Testis (tissue), 2 donors: ENCODE measurements around the gene RGS3.

ENCODE experiments used
- POLR2A ChIP-seq: fragments of 450-650 bp; IDR thresholded peaks from one replicate; pipeline ENCODE4 v1.6.1; 2017; ENCODE audit warnings: antibody characterized with exemption, mild to moderate bottlenecking, moderate library complexity
- TF ChIP-seq, protein P1 (sequence below), 3 experiments: fragments of 450-650 bp in 2 of 3; fragments of 200-600 bp in 1 of 3; sonication (generic) in 1 of 3; IDR thresholded peaks; one replicate each; pipeline ENCODE4 v1.5.1; 2016 to 2019; ENCODE audit warnings: antibody characterized with exemption in 3 of 3, mild to moderate bottlenecking in 2 of 3, moderate library complexity in 1 of 3

DNA sequence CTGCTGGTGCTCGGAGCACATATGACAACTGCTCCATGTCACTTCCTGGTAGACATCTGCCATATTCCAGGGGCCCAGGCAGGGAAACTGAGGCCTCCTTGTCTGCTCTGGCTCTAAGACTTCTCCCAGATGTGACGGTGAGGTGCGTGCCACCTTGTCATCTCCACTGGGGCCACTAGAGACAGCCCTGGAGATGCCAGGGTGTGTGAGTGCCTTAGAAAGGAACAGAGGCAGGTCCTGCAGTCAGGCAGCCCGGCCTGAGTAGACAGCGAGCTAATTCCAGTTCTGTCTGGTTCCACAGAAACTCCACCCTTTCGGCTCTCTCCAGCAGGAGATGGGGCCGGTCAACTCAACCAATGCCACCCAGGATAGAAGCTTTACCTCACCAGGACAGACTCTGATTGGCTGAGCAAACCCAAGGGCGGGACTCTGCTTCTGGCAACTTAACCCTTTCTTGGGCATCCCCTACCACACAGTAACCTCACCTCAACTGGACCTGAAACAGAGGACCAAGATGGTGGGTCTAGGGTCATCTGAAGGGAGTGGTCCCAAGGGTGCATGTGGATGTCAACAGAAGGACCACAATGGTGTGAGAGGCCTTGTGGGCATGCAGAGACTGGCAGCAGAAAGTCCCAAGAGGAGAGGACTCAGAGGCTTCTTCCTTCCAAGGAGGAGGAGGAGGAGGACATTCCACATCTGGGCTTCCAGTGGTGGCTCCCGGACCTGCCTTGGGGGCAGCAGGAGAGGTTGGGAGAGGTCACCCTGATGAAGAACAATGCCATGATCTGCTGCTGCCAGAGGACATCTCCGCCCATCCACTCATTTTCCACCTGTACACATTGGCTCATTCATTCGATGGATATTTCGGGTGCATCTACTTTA lies 77.7 kb downstream of the RGS3 start:
- TF ChIP-seq, protein P1, sequence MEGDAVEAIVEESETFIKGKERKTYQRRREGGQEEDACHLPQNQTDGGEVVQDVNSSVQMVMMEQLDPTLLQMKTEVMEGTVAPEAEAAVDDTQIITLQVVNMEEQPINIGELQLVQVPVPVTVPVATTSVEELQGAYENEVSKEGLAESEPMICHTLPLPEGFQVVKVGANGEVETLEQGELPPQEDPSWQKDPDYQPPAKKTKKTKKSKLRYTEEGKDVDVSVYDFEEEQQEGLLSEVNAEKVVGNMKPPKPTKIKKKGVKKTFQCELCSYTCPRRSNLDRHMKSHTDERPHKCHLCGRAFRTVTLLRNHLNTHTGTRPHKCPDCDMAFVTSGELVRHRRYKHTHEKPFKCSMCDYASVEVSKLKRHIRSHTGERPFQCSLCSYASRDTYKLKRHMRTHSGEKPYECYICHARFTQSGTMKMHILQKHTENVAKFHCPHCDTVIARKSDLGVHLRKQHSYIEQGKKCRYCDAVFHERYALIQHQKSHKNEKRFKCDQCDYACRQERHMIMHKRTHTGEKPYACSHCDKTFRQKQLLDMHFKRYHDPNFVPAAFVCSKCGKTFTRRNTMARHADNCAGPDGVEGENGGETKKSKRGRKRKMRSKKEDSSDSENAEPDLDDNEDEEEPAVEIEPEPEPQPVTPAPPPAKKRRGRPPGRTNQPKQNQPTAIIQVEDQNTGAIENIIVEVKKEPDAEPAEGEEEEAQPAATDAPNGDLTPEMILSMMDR (IDR thresholded peaks at IDR 0.05): no peak
- no peak for TF ChIP-seq POLR2A
